AG09309 (cell line): ENCODE data around the gene MRPS18A.

ENCODE experiments used
- DNase-seq: peaks from one replicate; pipeline ENCODE4 v3.0.0-alpha.2; 2010; ENCODE audit warnings: low read depth
- H3K4me3 ChIP-seq: 2 replicates; pipeline ENCODE4 v1.5.1; 2011; ENCODE audit warnings: mild to moderate bottlenecking, low read depth, low read length, moderate library complexity; ENCODE audit not compliant: control insufficient read depth
- CTCF ChIP-seq: IDR thresholded peaks from 2 replicates; pipeline ENCODE4 v1.5.1; 2011; ENCODE audit warnings: mild to moderate bottlenecking, low read depth, low read length, inconsistent platforms; ENCODE audit not compliant: insufficient read depth, control insufficient read depth; ENCODE audit errors: missing control alignments

Gene MRPS18A

DNA sequence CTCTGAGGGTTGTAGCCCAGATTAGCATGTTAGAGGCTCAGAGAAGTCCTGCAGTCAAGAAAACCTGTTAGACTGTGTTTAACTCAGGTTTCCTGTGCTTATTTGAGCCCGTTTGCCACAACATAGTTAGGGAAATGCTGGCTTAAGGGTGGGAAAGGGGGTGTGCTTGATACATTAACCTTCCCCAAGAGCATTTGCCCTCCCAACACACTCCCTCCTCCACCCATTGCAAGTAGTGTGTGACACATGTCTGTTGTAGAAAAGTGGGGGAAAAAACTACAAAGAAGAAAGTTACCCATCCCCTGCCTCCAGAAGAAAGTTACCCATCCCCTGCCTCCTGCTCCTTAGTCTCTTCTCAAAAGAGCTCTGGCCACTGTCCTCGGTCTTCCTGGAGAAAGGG, 36.8 kb upstream of the MRPS18A start:
- DNase-seq, result no peak
- H3K4me3 ChIP-seq, result no peak overlapping the region
- TF ChIP-seq CTCF, result no peak

DNA sequence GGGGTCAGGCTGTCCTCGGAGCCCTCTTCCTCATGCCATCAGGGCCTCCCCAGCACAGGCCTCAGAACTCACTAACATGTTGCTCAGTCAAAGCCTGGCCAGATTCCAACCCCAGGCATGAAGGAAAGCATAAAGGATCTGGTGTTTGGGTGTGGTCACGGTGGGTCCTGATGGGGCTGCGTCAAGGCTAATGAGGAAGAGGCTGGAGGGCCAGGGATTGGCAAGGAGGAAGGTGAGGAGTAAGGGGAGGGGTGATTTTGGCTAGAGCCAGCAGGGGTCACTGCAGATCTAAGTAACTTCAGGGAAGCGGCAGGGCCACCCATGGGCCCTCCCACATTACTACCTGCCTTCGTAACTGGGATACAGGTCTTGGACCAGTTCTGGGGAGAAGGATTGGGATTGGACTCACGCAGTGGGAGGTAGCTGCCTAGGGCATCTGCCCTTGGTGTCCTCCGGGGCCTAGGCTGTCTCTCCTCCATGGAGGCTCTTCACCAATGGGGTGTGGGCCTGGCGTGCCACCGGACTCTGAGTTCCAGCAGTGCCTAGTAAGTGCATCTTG, 36.2 kb upstream of the MRPS18A start:
- peak; percentile 63 for TF ChIP-seq CTCF
- peak; percentile 25 for DNase-seq
- no peak overlapping the region for H3K4me3 ChIP-seq

- DNase-seq, result no peak
Measured at GRCh38 chr6:43722920-43723545, 35.4 kb upstream of the MRPS18A start.

GRCh38 chr6:43720999-43721398, 33.4 kb upstream of the MRPS18A start:
- DNase-seq, result no peak
- TF ChIP-seq CTCF, result no peak
- H3K4me3 ChIP-seq, result no peak overlapping the region

More at GRCh38 chr6:43722920-43723545, 35.4 kb upstream of the MRPS18A start:
- H3K4me3 ChIP-seq, result no peak overlapping the region
- no peak for TF ChIP-seq CTCF

DNA sequence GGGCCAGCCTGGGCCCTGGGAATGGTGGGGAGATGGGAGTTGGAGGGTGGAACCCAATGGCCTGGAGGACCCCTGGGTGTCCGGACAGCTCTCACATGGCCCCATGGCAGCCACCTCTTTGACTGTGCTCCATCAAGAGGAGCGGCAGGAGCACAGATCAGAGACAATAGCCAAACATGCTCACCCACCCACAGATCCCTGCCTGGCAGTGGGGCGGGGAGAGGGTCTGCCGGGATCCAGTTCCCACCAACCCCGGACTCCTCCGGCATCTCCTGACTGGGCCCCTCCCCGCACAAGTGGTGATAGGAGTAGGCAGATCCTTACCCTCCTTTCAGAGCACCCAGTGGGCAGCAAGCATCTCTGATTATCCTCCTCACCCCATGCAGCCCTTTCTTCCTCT, 31.9 kb upstream of the MRPS18A start:
- no peak for TF ChIP-seq CTCF
- no peak for DNase-seq
- no peak overlapping the region for H3K4me3 ChIP-seq

GRCh38 chr6:43718387-43719105, 31.0 kb upstream of the MRPS18A start:
- no peak overlapping the region for H3K4me3 ChIP-seq
- no peak for TF ChIP-seq CTCF
- no peak for DNase-seq
